GM19099 (cell line): ENCODE data around the gene RXRA.

Source experiments
- POLR2A ChIP-seq: IDR thresholded peaks from 3 replicates; pipeline ENCODE4 v1.6.1; 2011; ENCODE audit warnings: low read depth; ENCODE audit not compliant: insufficient read length; ENCODE audit errors: extremely low read depth

RXRA gene

DNA sequence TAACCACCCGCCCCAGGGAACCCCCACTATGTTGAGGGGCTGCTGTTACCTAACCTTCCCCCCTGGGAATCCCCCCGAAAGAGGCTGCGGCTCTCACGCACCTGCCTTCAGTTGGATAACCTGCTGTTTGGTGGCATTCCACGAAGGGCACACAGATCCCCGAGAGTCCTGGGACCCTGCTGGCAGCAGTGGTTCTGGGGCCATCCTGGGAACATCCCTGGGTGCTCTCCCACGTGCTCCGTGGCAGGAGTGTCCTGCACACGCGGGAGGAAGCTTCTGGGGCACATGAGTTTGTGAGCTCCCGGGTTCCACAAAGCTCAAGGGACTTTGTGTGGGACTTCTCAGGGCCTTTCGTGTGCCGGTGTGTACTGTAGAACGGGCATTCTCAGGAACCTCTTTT, 102.3 kb downstream of the RXRA start:
- TF ChIP-seq POLR2A: no peak

DNA sequence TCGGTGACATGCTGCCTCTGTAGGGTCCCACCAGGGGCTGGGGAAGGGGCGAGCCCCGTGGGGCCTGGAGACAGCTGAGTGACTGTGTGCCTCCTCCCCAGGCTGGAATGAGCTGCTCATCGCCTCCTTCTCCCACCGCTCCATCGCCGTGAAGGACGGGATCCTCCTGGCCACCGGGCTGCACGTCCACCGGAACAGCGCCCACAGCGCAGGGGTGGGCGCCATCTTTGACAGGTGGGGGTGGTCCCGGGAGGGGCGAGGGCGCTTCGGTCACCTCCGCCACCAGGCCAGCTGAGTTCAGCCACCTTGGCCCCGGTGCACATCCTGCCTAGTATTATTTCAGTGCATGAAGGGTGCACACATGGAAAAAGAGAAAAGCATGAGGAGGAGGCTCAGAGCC, 102.8 kb downstream of the RXRA start:
- no peak for TF ChIP-seq POLR2A

- TF ChIP-seq POLR2A: no peak
Observed at GRCh38 chr9:134429481-134429880, 103.2 kb downstream of the RXRA start.

- no peak for TF ChIP-seq POLR2A
Observed at GRCh38 chr9:134431095-134431494, 104.8 kb downstream of the RXRA start.

- no peak for TF ChIP-seq POLR2A
Observed at GRCh38 chr9:134431626-134432025, 105.4 kb downstream of the RXRA start.

- no peak for TF ChIP-seq POLR2A
Observed at GRCh38 chr9:134432471-134432870, 106.2 kb downstream of the RXRA start.

- no peak for TF ChIP-seq POLR2A
Observed at GRCh38 chr9:134433101-134433500, 106.8 kb downstream of the RXRA start.

GRCh38 chr9:134433909-134434882, 107.9 kb downstream of the RXRA start:
- no peak for TF ChIP-seq POLR2A

DNA sequence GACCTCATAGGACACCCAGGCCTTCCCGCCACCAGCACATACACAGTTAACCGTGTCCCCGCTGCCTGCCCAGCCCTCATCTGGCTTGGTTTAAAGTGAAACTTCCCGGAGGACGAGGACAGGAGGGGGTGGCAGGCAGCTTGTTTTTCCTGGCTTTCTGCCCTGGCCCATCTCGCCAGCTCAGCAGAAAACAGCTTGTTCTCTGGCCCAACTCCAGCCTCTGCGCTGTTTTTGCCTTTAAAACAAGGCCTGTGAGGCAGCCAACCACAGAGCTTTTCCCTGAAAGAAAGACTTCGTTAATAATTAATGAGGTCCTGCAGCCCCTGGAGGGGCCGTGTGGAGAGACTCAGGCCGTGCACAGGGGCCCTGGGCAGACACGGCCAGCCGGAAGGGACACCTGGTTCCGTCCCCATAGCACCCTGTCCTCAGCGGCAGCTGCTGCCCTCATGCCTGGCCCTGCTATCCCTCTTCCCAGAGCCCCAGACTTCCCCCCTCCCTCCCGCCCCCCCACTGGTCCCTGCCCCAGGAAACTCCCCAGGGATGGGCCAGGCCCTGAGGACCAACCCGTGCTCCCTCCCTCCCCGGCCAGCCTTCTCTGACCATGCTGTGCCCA, 108.7 kb downstream of the RXRA start:
- TF ChIP-seq POLR2A: no peak

GRCh38 chr9:134435550-134436378, 109.5 kb downstream of the RXRA start:
- no peak for TF ChIP-seq POLR2A

- no peak for TF ChIP-seq POLR2A
Observed at GRCh38 chr9:134436379-134436762, 110.1 kb downstream of the RXRA start.

DNA sequence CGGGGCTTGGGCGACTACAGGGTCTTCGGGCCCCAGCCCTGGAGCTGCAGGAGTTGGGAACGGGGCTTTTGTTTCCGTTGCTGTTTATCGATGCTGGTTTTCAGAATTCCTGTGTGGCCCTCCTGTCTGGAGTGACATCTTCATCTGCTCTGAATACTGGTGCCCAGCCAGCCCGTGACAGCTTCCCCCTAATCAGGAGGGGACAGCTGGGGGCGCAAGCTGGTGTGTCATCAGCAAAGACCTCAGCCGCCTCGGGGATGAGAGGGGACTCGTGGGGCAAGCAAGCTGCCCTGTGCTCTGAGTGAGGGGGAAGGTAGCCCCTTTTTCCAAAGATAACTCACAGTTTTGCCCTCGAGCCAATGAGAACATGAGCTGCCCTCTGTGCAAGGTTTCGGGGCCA, 110.7 kb downstream of the RXRA start:
- TF ChIP-seq POLR2A: no peak

DNA sequence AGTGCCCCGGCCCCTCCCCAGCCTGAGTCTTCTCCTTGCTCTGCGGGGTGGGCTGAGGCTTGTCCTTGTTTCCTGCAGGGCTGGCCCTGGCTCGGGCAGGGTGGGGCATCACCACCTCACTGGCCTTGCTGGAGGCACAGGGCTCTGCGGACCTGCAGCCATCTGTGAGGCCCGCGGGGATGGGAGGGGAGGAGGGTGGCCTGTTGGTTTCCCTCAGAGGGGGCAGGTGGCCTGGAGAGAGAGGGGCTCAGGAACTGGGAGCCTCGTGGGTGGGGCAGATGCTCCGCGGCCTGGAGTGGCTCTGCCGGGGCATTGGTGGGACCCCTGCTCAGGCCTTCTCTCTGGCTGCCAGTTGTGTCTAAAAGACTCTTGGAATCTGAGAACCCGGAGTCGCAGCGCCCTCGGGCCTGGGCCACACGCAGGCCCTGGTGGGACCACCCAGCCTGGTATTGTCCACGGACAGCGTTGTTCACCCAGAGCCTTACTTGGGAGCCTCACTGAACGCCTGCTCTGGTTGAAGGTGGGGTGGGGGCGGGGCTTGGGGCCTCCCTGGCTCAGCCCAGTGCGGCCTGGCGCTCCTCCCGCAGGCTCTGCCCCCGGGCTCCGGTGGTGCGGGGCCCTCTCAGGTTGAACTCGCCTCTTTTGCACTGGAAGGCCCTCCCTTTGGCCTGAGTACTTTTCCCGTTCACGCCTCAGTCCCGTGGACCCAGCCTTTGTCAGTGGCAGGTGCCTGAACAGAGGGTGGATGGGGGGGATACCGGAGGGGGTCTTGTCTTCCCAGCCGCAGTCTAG, 111.3 kb downstream of the RXRA start:
- TF ChIP-seq POLR2A: no peak

DNA sequence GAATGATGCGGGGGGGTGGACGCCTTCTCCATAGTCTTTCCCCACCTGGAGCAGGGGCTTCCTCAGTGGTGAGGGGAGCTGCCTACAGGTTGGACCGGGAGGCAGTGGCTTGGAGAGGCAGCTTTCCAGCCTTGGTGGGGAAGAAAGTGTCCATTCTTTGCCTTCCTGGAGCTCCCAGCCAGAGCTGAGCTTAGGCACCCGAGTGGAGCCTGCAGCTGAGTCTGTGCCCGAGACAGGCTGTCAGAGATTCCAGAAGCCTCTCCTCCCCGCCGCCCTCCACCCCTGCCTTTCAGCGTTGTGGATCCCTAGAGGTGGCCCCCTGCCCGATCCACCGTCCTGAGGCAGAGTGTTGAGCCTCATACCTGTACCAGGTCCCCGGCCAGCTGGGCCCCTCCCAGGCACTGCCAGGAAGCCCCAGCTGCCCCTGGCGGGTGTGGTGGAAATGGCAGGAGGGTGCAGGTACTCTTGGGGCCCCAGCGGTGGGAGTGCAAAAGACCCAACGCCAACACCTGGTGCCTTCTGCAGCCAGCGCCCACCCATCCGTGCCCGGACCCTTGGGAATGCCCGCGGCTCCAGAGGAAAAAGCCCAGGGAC, 112.0 kb downstream of the RXRA start:
- TF ChIP-seq POLR2A: no peak
